ENCODE results near the gene CWF19L1. TPM values are rescaled to one million over a fixed set of nuclear protein-coding genes. Genes with fewer than 3 reads are reported as not detected.

The CWF19L1 gene
- total and polyA plus RNA-seq, 2 donors (not counting 1 experiment from before 2014, with no cell fraction given) = 16.0 to 17.3 TPM

DNA sequence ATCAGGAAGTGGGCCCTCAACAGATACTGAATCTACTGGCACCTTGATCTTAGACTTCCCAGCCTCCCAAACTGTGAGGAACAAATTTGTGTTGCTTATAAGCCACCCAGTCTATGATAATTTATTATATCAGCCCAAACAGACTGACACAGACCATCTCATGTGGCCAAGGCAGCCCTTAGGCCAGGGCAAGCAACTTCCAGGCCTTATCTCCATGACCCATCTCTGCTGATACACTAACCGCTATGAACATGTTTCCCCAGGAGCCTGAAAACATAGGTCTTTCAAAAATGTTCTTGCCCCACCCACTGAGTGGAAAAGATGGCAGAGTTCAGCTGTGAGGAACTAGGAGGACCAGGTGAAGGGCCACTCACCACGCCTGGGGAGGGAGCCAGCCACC lies 22.2 kb upstream of the CWF19L1 start:
- no peaks in the 10 kb centered on the region for H3K36me3 ChIP-seq (ENCODE audit: control insufficient read depth, insufficient read depth, low read length)
- DNase-seq (ENCODE audit: low read depth in 2 of 2) = no peak
- H3K4me1 ChIP-seq (ENCODE audit: control insufficient read depth, extremely low read depth, insufficient read depth, low read length) = no peaks in the 10 kb centered on the region
- no peak overlapping the region for H3K9ac ChIP-seq (ENCODE audit: insufficient read depth, low read length)
- H4K20me1 ChIP-seq (ENCODE audit: control insufficient read depth, extremely low read depth, insufficient read depth, low read length) = no peaks in the 10 kb centered on the region
- H3K27me3 ChIP-seq (ENCODE audit: control insufficient read depth, insufficient read depth, low read length) = peaks cover 15% of the 10 kb centered on the region
- H2AFZ ChIP-seq (ENCODE audit: low read length) = no peak overlapping the region
- no peak overlapping the region for H3K4me2 ChIP-seq (ENCODE audit: extremely low read depth, insufficient read depth, low read length)
- TF ChIP-seq CTCF (conservative IDR thresholded peaks at IDR 0.05 in 1 of 2, IDR thresholded peaks at IDR 0.05 in 1 of 2; ENCODE audit: low read depth in 1 of 2, low read length in 2 of 2) = no peak
- TF ChIP-seq EZH2 (IDR thresholded peaks at IDR 0.05; ENCODE audit: low read length, missing control alignments) = no peak
- no peak overlapping the region for H3K4me3 ChIP-seq (replicated peaks in 1 of 4; ENCODE audit: control extremely low read depth in 1 of 4, insufficient read depth in 1 of 4, low read depth in 3 of 4, low read length in 4 of 4)
- H3K79me2 ChIP-seq (ENCODE audit: control insufficient read depth, insufficient read depth, low read length) = peaks cover 13% of the 10 kb centered on the region
- H3K9me3 ChIP-seq (ENCODE audit: control insufficient read depth, insufficient read depth, low read depth, low read length) = no peaks in the 10 kb centered on the region
- no peak overlapping the region for H3K27ac ChIP-seq (ENCODE audit: insufficient read depth, low read length)

GRCh38 chr10:100288196-100288595 lies 20.8 kb upstream of the CWF19L1 start:
- Histone ChIP-seq H2AFZ (ENCODE audit: low read length) (no peak overlapping the region), H3K4me3 (replicated peaks in 1 of 4; ENCODE audit: control extremely low read depth in 1 of 4, insufficient read depth in 1 of 4, low read depth in 3 of 4, low read length in 4 of 4) (no peak overlapping the region), H3K9ac (ENCODE audit: insufficient read depth, low read length) (no peak overlapping the region), H3K27me3 (ENCODE audit: control insufficient read depth, insufficient read depth, low read length) (peaks cover 5% of the 10 kb centered on the region), H3K9me3 (ENCODE audit: control insufficient read depth, insufficient read depth, low read depth, low read length) (no peaks in the 10 kb centered on the region), H3K79me2 (ENCODE audit: control insufficient read depth, insufficient read depth, low read length) (peaks cover 27% of the 10 kb centered on the region), H3K36me3 (ENCODE audit: control insufficient read depth, insufficient read depth, low read length) (no peaks in the 10 kb centered on the region), H3K4me1 (ENCODE audit: control insufficient read depth, extremely low read depth, insufficient read depth, low read length) (no peaks in the 10 kb centered on the region), H3K27ac (ENCODE audit: insufficient read depth, low read length) (no peak overlapping the region), H3K4me2 (ENCODE audit: extremely low read depth, insufficient read depth, low read length) (no peak overlapping the region), H4K20me1 (ENCODE audit: control insufficient read depth, extremely low read depth, insufficient read depth, low read length) (no peaks in the 10 kb centered on the region)
- DNase-seq (ENCODE audit: low read depth in 2 of 2) = no peak
- TF ChIP-seq CTCF (conservative IDR thresholded peaks at IDR 0.05 in 1 of 2, IDR thresholded peaks at IDR 0.05 in 1 of 2; ENCODE audit: low read depth in 1 of 2, low read length in 2 of 2) (no peak), EZH2 (IDR thresholded peaks at IDR 0.05; ENCODE audit: low read length, missing control alignments) (no peak)

- no peak overlapping the region for H3K27ac ChIP-seq (ENCODE audit: insufficient read depth, low read length)
- peaks cover under 1% of the 10 kb centered on the region for H3K27me3 ChIP-seq (ENCODE audit: control insufficient read depth, insufficient read depth, low read length)
- no peaks in the 10 kb centered on the region for H3K4me1 ChIP-seq (ENCODE audit: control insufficient read depth, extremely low read depth, insufficient read depth, low read length)
- H3K9ac ChIP-seq (ENCODE audit: insufficient read depth, low read length) = no peak overlapping the region
- no peaks in the 10 kb centered on the region for H4K20me1 ChIP-seq (ENCODE audit: control insufficient read depth, extremely low read depth, insufficient read depth, low read length)
- peaks cover 31% of the 10 kb centered on the region for H3K79me2 ChIP-seq (ENCODE audit: control insufficient read depth, insufficient read depth, low read length)
- no peak overlapping the region for H3K4me3 ChIP-seq (replicated peaks in 1 of 4; ENCODE audit: control extremely low read depth in 1 of 4, insufficient read depth in 1 of 4, low read depth in 3 of 4, low read length in 4 of 4)
- H3K4me2 ChIP-seq (ENCODE audit: extremely low read depth, insufficient read depth, low read length) = no peak overlapping the region
- H2AFZ ChIP-seq (ENCODE audit: low read length) = no peak overlapping the region
- DNase-seq (ENCODE audit: low read depth in 2 of 2) = no peak
- TF ChIP-seq CTCF (conservative IDR thresholded peaks at IDR 0.05 in 1 of 2, IDR thresholded peaks at IDR 0.05 in 1 of 2; ENCODE audit: low read depth in 1 of 2, low read length in 2 of 2) (no peak), EZH2 (IDR thresholded peaks at IDR 0.05; ENCODE audit: low read length, missing control alignments) (no peak)
- no peaks in the 10 kb centered on the region for H3K36me3 ChIP-seq (ENCODE audit: control insufficient read depth, insufficient read depth, low read length)
- no peaks in the 10 kb centered on the region for H3K9me3 ChIP-seq (ENCODE audit: control insufficient read depth, insufficient read depth, low read depth, low read length)
These were observed 20.3 kb upstream of the CWF19L1 start for GRCh38 chr10:100287756-100288155.
